SU-DHL-6 (cell line): ENCODE measurements around the gene PTS.

Experiments used
- H2AFZ ChIP-seq: fragments of 200-600 bp; sonication (generic); 2 replicates; pipeline ENCODE4 v1.6.1; 2014; ENCODE audit warnings: low read depth, mild to moderate bottlenecking, moderate library complexity, mixed read lengths, antibody characterized with exemption, low read length; ENCODE audit not compliant: severe bottlenecking
- H3F3A ChIP-seq: fragments of 200-600 bp; shearing (Covaris generic); 2 replicates; pipeline ENCODE4 v1.6.0; 2016; ENCODE audit warnings: antibody characterized with exemption, mild to moderate bottlenecking; ENCODE audit not compliant: insufficient read depth
- H3K27ac ChIP-seq: fragments of 200-600 bp; sonication (generic); 2 replicates; pipeline ENCODE4 v1.5.1; 2016; ENCODE audit warnings: low read depth, mild to moderate bottlenecking, low read length, moderate library complexity, mixed read lengths
- H3K27me3 ChIP-seq: fragments of 200-600 bp; sonication (generic), shearing (Covaris generic); 2 replicates; pipeline ENCODE4 v1.6.0; 2014; ENCODE audit warnings: mild to moderate bottlenecking, low read length
- H3K36me3 ChIP-seq: fragments of 200-600 bp; sonication (generic); 2 replicates; pipeline ENCODE4 v1.6.1; 2014; ENCODE audit warnings: mild to moderate bottlenecking, low read length, mixed read lengths
- H3K4me2 ChIP-seq: fragments of 300-600, 200-600 bp; shearing (Covaris generic), sonication (generic); 2 replicates; pipeline ENCODE4 v1.6.0; 2014; ENCODE audit warnings: low read length, low read depth, mild to moderate bottlenecking; ENCODE audit not compliant: poor library complexity, severe bottlenecking
- H3K4me3 ChIP-seq: fragments of 200-600 bp; sonication (generic); 2 replicates; pipeline ENCODE4 v1.5.1; 2014; ENCODE audit warnings: antibody characterized with exemption, low read length, mild to moderate bottlenecking, mixed read lengths; ENCODE audit not compliant: insufficient read depth, poor library complexity, severe bottlenecking
- H3K79me2 ChIP-seq: fragments of 200-600 bp; sonication (generic); 2 replicates; pipeline ENCODE4 v1.6.1; 2014; ENCODE audit warnings: mild to moderate bottlenecking, low read length, moderate library complexity; ENCODE audit not compliant: insufficient read depth
- H3K9ac ChIP-seq: fragments of 200-600 bp; sonication (generic); 2 replicates; pipeline ENCODE4 v1.7.0; 2014; ENCODE audit warnings: mild to moderate bottlenecking, low read length
- H3K9me2 ChIP-seq: fragments of 200-600 bp; sonication (generic); replicated peaks from 2 replicates; pipeline ENCODE4 v1.6.1; 2014; ENCODE audit warnings: low read length; ENCODE audit not compliant: insufficient read depth
- H3K9me3 ChIP-seq: fragments of 200-600 bp; sonication (generic); 2 replicates; pipeline ENCODE4 v1.6.1; 2014; ENCODE audit warnings: low read length, mixed read lengths; ENCODE audit not compliant: insufficient read depth
- H4K20me1 ChIP-seq: fragments of 200-600 bp; sonication (generic); 2 replicates; pipeline ENCODE4 v1.6.1; 2014; ENCODE audit warnings: low read depth, mild to moderate bottlenecking, antibody characterized with exemption, low read length, moderate library complexity, mixed read lengths
- CTCF ChIP-seq: fragments of 200-600 bp; sonication (generic); IDR thresholded peaks from one replicate; pipeline ENCODE4 v1.5.1; 2017; ENCODE audit warnings: antibody characterized with exemption, mild to moderate bottlenecking, low read length, moderate library complexity; ENCODE audit not compliant: insufficient read depth, poor library complexity, severe bottlenecking
- EZH2phosphoT487 ChIP-seq: fragments of 200-600 bp; sonication (generic), shearing (Covaris generic); conservative IDR thresholded peaks from 2 replicates; pipeline ENCODE4 v1.6.1; 2018; ENCODE audit warnings: mild to moderate bottlenecking, antibody characterized with exemption, low read length, moderate library complexity, mixed read lengths

The PTS gene

GRCh38 chr11:112270551-112271180, 44.4 kb downstream of the PTS start:
- Histone ChIP-seq H3K27me3 (no peaks in the 10 kb centered on the region), H3K9ac (no peak overlapping the region), H2AFZ (no peak overlapping the region), H3K4me3 (no peak overlapping the region), H3K9me2 (no peaks in the 10 kb centered on the region), H3K79me2 (no peaks in the 10 kb centered on the region), H3K4me2 (no peak overlapping the region), H3F3A (no peaks in the 10 kb centered on the region), H3K9me3 (no peaks in the 10 kb centered on the region), H4K20me1 (no peaks in the 10 kb centered on the region), H3K27ac (no peak overlapping the region), H3K36me3 (no peaks in the 10 kb centered on the region)
- TF ChIP-seq EZH2phosphoT487 (no peak), CTCF (no peak)

DNA sequence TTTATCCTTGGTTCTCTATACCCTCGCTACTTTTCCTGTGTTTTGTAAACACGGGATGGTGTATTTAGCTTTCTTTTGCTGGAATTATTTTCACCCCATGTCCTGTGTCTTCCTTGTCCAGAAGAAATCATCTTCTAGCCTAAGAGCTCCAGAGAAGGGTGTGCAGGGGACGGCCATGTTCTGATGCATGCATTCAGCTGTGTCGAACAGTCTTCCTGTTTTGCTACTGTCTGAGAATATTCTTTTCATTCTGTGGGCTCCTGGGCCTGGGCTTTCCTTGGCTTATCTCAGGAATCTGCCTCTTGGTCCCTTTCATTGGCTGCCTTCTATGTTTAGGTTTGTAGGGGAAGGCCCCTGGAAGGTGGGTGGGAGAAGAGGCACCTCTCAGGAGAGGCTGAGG, 45.0 kb downstream of the PTS start:
- H4K20me1 ChIP-seq = no peaks in the 10 kb centered on the region
- no peaks in the 10 kb centered on the region for H3K9me2 ChIP-seq
- H3K4me3 ChIP-seq = no peak overlapping the region
- TF ChIP-seq CTCF (no peak), EZH2phosphoT487 (no peak)
- no peak overlapping the region for H3K4me2 ChIP-seq
- H3K36me3 ChIP-seq = no peaks in the 10 kb centered on the region
- H3K9me3 ChIP-seq = no peaks in the 10 kb centered on the region
- no peak overlapping the region for H3K27ac ChIP-seq
- no peaks in the 10 kb centered on the region for H3K27me3 ChIP-seq
- no peaks in the 10 kb centered on the region for H3K79me2 ChIP-seq
- H3K9ac ChIP-seq = no peak overlapping the region
- no peak overlapping the region for H2AFZ ChIP-seq
- no peaks in the 10 kb centered on the region for H3F3A ChIP-seq

GRCh38 chr11:112273066-112273465, 46.8 kb downstream of the PTS start:
- Histone ChIP-seq H3K9me3 (no peaks in the 10 kb centered on the region), H3K9me2 (no peaks in the 10 kb centered on the region), H3K4me3 (no peak overlapping the region), H3K79me2 (no peaks in the 10 kb centered on the region), H2AFZ (no peak overlapping the region), H3K4me2 (no peak overlapping the region), H3K36me3 (no peaks in the 10 kb centered on the region), H3F3A (no peaks in the 10 kb centered on the region), H3K27ac (no peak overlapping the region), H4K20me1 (no peaks in the 10 kb centered on the region), H3K9ac (no peak overlapping the region), H3K27me3 (no peaks in the 10 kb centered on the region)
- no peak for TF ChIP-seq EZH2phosphoT487
- no peak for TF ChIP-seq CTCF
